GM19240 (cell line): Measurements from ENCODE around the gene DYRK4.
"Not testable (repeated sequence)": the region's sequence is repeated elsewhere in the genome, so short reads cannot be mapped to it uniquely, and the experiment has no call there.

ENCODE experiments used
- DNase-seq: peaks from one replicate; pipeline ENCODE4 v3.0.0; 2011; ENCODE audit warnings: low spot score; ENCODE audit not compliant: insufficient read length

DYRK4 gene, protein sequence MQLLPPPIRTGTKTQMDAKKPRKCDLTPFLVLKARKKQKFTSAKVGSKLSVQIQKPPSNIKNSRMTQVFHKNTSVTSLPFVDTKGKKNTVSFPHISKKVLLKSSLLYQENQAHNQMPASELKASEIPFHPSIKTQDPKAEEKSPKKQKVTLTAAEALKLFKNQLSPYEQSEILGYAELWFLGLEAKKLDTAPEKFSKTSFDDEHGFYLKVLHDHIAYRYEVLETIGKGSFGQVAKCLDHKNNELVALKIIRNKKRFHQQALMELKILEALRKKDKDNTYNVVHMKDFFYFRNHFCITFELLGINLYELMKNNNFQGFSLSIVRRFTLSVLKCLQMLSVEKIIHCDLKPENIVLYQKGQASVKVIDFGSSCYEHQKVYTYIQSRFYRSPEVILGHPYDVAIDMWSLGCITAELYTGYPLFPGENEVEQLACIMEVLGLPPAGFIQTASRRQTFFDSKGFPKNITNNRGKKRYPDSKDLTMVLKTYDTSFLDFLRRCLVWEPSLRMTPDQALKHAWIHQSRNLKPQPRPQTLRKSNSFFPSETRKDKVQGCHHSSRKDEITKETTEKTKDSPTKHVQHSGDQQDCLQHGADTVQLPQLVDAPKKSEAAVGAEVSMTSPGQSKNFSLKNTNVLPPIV

DNA sequence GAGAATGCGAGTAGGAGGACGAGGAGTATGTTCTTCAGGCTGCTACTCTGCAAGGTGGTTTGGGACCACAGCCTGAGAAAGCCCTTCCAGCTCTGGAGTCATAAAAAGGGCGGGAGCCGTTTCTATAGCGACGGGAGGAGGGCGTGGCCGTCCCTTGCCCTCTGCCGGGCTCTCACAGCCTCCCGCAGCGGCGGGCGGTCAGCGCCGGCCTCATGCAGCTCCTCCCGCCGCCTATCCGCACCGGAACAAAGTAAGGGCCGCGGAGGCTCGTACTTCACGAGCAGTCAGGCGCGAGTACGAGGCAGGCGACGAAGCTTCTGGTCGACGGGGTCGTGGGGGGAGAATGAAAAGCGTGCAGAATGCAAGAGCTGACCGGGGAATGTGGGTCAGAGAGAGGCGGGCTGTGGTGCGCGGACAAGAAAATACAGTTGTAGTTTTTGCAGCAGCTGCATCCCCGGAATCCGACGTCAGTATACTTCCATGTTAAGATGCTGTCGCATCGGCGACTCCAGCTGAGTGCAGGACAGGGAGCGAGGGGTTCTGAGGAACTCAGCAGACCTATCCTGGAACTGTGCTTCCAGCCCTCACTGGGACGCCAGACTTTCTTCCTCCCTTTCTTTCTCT lies at the start of gene DYRK4:
TSS of gene DYRK4 (plus strand) at position 175 of the 624 bp plus-strand sequence. CDS start at position 213, 38 bp downstream.
- DNase-seq, result no peak

DNA sequence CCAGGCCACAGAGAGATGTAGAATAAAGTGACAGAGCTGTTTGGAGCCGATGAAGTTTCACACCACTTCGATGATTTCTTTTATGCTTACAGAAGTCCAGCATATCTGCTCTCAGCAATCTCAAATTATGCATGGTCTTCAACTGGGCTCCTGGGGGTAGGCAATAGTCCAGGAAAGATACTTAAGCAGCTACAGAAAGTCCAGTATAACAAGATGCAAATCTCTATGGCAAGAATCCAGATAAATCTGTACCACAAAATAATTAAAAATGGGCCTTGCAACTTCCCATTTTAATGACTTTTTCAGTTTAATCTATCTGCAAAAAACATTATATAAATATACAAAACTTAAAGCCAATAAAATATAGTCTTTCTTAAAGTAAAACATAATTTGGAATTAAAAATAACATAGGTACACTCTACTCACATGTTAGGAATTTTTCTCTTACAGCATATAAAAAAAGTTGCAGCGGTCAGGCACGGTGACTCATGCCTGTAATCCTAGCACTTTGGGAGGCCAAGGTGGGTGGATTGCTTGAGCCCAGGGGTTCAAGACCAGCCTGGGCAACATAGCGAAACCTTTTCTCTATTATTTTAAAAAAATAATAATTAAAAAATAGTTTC lies 43.8 kb upstream of the DYRK4 start:
- DNase-seq, result no peak

DNA sequence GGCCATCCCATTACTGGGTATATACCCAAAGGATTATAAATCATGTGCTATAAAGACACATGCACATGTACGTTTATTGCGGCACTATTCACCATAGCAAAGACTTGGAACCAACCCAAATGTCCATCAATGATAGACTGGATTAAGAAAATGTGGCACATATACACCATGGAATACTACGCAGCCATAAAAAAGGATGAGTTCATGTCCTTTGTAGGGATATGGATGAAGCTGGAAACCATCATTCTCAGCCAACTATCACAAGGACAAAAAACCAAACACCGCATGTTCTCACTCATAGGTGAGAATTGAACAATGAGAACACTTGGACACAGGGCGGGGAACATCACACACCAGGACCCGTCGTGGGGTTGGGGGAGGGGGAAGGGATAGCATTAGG lies 38.6 kb upstream of the DYRK4 start:
- not testable (repeated sequence) for DNase-seq

DNA sequence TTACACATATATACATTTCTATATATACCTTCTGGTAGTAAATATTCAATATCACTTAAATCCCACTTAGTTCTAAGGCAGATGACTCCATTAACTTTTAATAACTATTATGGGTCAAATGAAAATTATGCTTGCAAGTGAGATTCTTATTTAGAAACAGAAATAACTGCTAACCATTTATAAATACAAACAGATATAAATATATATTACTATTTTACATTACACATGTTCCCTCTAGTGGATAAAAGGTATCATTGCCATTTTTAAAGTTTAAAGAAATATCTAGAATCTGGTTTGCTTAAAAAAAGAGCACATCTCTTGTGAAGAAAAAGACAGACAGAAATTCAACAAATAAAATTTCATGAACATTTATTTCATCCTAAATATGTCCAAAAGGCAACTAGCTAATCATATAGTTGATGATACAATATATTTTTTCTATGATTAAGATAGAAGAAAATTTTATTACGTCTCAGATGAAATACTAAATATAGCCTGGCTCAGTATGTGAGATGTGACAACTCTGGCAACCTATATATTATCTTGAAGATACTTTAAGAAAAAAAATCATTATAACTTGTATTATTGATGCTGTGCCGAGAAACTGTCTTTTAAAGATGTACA lies 35.0 kb upstream of the DYRK4 start:
- DNase-seq, result no peak

DNA sequence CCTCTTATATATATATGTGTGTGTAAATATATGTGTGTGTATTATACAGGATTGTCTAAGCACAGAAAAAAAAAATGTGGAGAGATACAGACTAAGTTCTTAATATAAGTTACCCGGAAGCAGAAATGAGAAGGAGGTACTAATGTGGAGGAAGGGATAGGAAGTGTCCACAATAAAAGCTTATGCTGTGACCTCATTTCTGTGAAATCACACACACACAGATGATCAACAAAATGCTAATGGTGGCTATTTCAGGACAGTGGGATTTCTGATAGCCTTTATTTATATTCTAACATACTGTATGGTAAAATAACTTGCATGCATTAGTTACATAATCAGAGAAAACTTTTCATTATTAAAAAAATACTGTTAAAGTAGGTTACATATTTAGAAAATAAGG lies 31.8 kb upstream of the DYRK4 start:
- DNase-seq, result no peak

DNA sequence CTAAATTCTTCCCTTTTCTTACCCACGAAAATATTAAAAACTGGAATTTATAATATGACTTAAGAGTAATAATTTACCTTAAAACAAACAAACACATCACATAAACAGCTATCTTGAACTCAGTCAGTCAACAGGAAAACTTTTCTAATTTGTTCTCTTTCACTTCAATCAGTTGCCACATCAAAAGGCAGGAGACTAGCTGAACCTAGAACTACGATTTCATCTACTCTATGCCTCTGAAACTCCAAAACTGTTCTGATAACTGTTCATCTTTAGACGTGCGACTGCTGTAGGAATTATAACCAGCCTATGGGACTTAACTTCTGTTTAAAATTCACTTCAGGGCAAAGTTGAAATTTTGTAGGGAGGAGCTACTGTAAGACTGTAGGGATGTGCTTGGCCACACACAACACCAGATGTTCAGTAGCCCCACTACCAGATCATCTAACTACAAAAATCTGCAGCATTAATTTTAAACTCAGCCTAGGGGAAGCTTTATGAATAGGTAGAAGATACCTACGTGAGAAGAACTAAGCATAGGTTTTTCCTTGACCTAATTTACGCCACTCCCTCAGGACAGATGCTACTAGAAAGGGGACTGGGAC lies 30.9 kb upstream of the DYRK4 start:
- no peak for DNase-seq

DNA sequence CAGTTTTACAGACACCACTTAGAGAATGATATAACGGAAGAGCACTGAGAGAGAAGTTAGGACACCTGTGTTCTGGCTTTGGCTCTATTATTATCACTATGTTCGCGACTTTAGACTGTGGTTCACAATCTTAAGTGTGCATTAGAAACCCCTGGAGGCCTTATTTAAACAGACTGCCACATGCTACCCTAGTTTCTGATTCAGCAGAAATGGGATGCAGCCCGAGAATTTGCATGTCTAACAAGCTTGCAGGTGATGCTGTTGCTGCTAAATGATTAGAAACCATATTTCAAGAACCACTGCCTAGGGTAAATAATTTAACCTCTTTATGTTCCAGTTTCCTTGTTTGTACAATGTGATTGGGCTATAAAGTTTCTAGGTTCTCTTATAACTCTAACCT lies 26.9 kb upstream of the DYRK4 start:
- DNase-seq, result no peak

DNA sequence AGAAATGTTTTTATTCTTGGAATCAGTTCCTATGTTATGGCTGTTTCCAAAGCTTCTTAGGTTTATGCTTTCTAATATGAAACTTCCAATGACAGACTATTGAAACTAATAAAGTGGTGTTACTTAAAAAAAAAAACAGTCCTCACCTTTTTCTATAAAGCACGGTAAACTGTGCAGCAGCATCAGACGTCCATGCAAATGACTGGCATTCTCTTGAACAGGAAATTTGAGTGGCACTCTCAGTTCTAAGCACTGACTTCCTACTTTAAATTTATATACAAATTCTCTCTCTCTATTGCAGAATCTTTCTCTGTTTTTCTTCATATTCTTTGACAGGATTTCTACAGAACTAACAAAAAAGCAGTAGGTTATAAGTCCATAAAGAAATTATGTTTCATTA lies 26.1 kb upstream of the DYRK4 start:
- DNase-seq, result no peak

DNA sequence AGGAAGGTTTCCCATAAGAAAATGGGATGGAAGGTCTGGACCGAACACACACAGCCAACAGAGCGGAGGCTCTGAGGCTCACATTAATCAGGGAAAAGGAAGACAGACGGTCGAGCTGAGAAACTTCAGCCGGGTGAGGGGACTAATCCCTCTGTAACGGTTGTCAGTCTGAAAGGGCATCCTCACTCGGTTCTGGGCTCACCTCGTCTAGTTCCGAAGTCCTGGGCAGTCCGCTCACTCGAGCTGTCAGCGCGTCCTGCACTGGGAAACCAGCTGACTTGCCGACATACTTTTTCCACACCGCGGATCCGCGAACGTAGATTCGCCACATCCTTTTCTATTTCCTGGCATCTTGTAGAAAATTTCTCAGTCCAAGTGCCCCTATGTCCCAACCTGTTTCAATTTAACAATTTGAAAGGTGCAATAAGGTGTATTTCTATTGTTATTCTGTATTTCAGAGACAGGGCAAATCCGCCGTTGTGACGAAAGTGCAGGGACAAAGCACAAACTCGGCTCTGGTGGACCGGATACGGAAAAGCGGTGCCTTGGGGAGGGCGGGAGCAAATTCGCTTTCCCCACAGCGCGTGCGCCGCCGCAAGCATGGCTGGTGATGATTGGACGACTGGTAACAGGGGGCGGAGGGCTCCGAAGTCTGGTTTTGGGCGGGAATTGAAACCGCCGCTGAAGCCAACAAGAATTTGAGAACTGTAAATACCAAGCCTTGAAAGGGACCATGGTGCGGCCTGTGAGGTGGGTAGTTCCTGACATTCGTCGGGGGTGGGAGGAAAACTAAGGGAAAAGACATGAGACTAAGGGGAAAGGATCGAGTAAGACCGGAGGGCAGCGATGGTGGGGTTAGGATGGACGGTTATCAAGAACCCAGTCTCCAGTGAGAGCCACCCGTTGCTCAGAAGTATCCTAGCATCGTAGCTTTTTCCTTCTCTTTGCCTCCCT lies 23.5 kb upstream of the DYRK4 start, which contains the start of gene RAD51AP1:
TSS of gene RAD51AP1 (plus strand) at position 684 of the 954 bp plus-strand sequence. CDS start at position 734, 50 bp downstream.
- DNase-seq, result peak; percentile 62

DNA sequence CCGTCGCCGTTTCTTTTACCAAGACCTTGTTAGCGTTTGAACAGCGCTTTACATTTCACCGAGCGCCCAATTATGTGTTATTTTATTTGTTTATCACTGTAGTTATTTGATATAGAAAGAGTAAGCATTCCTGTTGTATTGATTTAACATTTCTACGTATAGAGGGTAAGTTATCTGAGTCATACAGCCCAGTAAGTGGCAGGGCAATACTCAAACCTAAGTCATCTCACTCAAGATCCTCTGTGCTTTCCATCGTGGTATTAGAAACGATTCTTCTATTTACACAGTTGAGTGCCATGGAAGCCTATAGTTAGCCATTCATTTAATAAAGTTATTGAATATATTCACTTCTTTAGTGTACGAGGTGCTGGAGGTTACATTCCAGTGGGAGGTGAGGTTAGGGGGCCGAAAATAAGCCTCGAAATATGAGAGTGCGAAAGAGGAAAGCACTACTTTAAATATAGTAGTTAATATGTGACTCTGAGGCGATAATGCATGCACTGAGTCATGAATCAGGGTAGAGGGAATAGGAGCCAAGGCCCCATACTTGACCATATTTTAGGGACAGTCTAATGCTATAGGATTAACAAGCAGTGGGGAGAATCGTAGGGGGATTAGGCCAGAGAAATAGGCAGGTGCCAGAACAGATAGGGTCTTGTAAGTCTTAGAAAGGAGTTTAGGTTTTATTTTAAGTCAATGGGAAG lies 22.7 kb upstream of the DYRK4 start:
- no peak for DNase-seq

DNA sequence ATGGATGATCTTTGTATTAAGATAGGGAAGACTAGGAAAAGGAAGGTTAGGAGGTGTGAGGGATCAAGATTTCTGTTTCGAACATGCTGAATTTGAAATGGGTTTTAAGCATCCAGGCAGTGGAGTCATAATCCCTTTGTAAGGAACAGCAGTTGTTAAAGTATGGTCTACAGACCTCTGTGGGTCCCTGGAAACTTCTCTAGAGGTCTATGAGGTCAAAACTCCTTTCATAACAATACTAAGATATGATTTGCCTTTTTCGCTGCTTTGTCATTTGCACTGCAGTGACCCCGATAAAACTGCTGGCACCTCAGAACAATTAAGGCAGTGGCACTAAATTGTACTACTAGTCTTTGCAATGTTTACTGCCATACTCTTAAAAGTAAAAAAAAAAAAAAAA lies 21.8 kb upstream of the DYRK4 start:
- DNase-seq, result no peak

DNA sequence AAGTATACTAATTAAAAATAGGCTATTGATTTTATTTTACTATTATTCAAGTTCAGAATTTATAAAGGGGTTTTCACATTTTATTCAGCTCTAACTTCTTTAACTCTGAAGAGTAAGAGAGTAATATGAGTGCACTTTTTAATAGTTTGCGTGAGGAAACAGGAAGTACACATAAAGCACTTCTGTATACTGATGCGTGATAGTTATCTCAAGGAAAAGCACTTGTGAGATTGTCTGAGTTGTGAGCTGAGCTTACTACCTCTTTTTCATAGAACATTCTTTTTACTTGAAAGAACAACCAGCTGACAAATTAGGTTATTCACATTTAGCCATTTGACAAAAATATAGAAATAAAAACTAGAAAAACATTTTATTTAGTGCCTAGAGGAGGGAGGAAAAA lies 21.4 kb upstream of the DYRK4 start:
- DNase-seq, result no peak

DNA sequence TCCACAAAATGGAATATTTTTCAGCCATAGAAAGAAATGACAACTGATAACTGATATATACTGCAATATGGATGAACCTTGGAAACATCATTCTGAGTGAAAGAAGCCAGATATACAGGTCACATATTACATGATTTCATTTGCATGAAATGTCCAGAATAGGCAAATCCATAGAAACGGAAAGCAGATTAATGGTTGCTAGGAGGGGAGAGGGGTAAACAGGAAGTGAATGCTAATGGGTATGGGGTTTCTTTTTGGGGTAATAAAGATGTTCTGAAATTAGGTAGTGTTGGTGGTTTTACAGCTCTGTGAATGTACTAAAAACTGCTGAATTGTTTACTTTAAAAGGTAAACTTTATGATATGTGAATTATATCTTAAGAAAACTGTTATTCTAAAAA lies 16.8 kb upstream of the DYRK4 start:
- no peak for DNase-seq

DNA sequence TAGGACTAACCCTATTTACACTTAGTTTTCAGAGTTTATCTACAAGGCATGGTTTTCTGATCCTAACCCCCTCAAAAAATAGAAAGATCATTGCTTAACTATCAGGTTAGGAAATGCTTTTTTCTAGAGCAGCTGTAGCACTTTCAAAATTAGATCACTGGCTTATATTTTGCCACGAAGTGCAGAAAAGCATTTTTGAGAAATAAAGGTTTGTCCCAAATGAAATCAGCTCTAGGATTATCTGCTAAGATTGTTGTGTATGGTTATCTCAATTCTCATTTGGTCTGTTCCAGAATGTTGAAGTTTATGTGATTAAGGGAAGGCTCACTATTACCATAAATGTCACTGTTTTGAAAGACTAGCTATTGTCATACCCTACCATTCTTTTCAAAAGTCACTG lies 9.8 kb upstream of the DYRK4 start:
- no peak for DNase-seq

DNA sequence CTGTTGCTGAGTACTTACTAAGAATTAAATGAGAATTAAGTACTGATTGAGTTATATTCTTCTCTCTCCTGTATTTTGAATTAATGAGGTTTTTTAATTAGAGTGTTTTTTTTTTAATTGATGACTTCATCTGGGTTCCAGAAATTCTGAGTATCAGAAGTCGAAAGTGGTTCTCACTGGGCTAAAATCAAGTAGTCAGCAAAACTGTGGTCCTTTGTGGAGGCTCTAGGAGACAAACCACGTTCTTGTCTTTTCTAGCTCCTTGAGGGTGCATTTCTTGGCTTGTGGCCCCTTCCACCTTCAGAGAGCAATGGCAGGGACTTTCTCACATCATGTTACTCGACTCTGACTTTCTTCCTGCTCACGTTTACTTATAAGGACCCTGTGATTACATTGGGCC lies 8.1 kb upstream of the DYRK4 start:
- DNase-seq, result no peak

DNA sequence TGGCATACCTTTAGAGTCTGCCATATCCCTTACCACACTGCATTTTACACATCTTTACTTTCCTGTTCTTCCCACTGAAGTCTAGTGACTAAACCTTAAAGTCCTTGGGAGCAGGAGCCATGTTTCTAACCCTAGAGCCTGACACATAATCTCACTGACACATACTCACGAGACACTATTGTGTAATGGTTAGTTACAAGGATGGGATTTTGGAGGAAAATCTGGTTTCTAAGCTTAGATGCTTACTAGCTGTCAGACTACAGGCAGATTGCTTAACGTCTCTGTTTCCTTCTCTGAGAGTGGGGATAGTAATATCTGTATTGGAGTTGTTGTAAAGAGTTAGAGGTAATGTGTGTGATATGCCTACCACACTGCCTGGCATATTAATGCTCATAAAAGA lies 6.2 kb upstream of the DYRK4 start:
- DNase-seq, result no peak

DNA sequence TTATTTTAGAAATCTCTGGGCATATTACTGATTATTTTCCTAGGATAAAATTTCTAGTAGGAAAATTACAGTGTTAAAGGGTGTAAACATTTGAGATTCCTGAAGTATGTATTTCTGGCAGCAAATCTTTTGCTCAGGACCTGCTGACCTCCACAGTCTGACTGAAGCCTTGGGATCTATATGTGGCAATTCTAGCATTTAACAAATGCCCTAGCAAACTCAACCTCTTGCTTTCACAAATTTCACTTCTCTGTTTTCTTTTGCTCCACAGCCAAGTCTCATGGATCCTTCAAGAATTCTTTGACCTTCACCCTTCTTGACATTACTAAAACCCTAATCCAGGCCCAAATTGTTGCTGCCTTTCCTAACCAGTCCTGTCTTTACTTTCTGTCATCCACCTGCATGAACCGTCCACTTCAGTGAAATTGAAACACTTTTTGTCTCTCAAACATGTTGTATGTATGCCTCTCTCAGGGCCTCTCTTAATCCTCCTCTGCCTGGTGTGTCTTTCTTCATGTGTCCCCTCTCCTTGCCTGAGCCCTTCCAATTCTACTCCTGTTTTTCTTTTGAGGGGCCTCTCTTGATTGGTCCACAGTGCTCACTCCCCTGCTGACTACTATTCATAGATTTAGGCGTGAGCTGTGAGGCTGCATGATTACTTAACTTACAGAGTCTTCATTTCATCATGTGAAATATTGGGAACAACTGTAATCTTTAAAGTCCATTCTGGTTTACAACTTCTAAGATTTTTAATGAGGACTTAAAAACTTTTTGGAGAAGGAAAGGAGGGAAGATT lies 5.1 kb upstream of the DYRK4 start:
- DNase-seq, result no peak

DNA sequence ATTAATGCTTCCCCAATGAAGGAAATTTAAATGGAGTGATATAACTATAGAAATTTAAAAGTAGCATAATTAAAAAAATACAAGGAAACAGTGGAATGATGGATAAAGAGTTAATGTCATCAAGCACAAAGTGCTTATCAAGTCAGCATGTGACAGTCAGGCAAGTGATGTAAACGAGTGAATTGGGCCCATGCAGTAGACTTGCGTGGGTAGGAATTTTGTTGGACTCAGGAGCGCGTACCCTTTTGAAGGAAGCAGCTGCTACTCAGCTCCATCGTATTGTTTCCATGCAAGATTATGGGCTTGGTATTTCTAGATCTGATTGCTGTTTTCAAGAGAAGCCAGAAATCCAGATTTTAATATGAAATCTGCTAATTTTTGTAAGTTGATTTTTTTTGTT lies 4.4 kb upstream of the DYRK4 start:
- no peak for DNase-seq

DNA sequence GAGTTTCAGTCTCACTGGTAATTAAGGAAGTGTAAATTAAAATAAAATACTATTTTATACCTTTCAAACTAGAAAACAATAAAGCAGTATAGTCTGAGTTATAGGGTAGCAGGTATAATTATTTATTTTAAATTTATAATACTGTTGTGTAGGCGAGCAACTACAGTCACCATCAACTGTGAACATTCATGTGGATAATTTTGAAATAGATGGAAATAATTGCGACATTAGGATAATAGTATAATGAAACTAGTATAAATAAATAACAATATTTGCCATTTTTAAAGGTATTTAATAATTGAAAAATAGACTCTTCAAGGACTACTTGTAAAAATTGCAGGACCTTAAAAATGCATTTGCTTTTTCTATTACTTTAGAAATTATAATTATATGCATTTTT lies 3.8 kb upstream of the DYRK4 start:
- DNase-seq, result no peak
